ENCODE measurements around the gene ANKFY1.

GRCh38 chr17:4198995-4199394, 64.8 kb downstream of the ANKFY1 start:
- TF ChIP-seq FOSL1 (IDR thresholded peaks at IDR 0.05; ENCODE audit: low read depth) (no peak), CEBPB (IDR thresholded peaks at IDR 0.05; ENCODE audit: low read depth) (no peak)

Measured in HCT116 (cell line).